ENCODE results near the gene SPDEF.

The SPDEF gene

DNA sequence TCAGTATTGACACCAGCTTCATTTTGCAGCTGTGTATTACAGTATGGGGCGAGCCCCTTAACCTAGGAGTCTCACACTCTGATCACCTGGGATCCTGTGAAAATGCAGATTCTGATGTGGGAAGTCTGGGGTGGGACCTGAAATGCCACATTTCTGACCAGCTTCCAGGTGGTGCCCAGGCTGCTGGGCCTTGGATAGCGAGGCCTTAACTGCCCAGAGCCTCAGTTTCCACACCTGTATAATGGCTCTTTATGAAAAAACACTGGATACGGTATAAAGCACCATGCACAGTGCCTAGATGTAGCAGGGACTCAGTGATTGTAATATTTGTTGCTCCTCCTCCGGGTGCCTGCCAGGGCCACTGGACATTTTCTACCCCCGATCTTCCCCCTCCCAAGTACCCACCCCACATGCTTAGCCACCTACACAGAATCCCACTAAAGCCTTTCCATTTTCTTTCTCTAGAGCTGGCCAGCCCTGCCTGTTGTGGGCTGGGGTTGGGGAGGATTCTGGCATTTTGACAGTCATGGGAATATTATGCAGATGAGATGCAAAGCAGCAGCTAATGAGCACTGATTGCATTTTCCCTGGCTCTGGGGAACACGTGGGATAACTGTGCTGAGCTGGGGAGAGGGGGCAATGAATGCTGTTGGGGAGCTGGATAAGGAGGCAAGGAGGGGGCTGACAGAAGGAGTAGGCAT, 44.8 kb downstream of the SPDEF start:
- Histone ChIP-seq H3K4me3 (ENCODE audit: low read depth, low read length) (no peak overlapping the region), H3K4me1 (ENCODE audit: control insufficient read depth, insufficient read depth, low read length) (no peaks in the 10 kb centered on the region), H3K36me3 (ENCODE audit: control insufficient read depth in 2 of 2, insufficient read depth in 1 of 2, low read length in 2 of 2) (no peaks in the 10 kb centered on the region), H3K9me3 (ENCODE audit: control insufficient read depth, insufficient read depth, low read depth, low read length) (no peaks in the 10 kb centered on the region), H3K27ac (ENCODE audit: extremely low read depth, low read depth, low read length) (no peak overlapping the region)
- CTCF ChIA-PET = interaction anchor here (0.8 kb wide), 1 partner anchor 16 kb away, joined by 5 read pairs; no protein-coding TSS in a partner anchor
- POLR2A ChIA-PET = interaction anchor here (0.6 kb wide), 1 partner anchor 170 kb away, joined by 4 read pairs; no protein-coding TSS in a partner anchor
- no peak for TF ChIP-seq ZNF610 (tag by site-specific recombination; IDR thresholded peaks at IDR 0.05; ENCODE audit: borderline replicate concordance)
- no peak for TF ChIP-seq ZNF394 (tag by site-specific recombination; IDR thresholded peaks at IDR 0.05; ENCODE audit: borderline replicate concordance)
- no peak for TF ChIP-seq PBX3 (CRISPR knock-in tag; IDR thresholded peaks at IDR 0.05)
- TF ChIP-seq ZNF24 (tag by site-specific recombination; IDR thresholded peaks at IDR 0.05) = no peak
- TF ChIP-seq ZBTB49 (tag by site-specific recombination; IDR thresholded peaks at IDR 0.05; ENCODE audit: low read depth) = no peak
- TF ChIP-seq OSR2 (tag by site-specific recombination; IDR thresholded peaks at IDR 0.05) = no peak
- TF ChIP-seq, protein P1, sequence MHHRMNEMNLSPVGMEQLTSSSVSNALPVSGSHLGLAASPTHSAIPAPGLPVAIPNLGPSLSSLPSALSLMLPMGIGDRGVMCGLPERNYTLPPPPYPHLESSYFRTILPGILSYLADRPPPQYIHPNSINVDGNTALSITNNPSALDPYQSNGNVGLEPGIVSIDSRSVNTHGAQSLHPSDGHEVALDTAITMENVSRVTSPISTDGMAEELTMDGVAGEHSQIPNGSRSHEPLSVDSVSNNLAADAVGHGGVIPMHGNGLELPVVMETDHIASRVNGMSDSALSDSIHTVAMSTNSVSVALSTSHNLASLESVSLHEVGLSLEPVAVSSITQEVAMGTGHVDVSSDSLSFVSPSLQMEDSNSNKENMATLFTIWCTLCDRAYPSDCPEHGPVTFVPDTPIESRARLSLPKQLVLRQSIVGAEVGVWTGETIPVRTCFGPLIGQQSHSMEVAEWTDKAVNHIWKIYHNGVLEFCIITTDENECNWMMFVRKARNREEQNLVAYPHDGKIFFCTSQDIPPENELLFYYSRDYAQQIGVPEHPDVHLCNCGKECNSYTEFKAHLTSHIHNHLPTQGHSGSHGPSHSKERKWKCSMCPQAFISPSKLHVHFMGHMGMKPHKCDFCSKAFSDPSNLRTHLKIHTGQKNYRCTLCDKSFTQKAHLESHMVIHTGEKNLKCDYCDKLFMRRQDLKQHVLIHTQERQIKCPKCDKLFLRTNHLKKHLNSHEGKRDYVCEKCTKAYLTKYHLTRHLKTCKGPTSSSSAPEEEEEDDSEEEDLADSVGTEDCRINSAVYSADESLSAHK (tag by site-specific recombination; IDR thresholded peaks at IDR 0.05) = no peak
- no peak for TF ChIP-seq CTCF (tag by site-specific recombination; IDR thresholded peaks at IDR 0.05)
- no peak for TF ChIP-seq PRDM1 (tag by site-specific recombination; IDR thresholded peaks at IDR 0.05)
- no peak for TF ChIP-seq ZNF529 (tag by site-specific recombination; IDR thresholded peaks at IDR 0.05; ENCODE audit: insufficient replicate concordance)
- TF ChIP-seq ZNF658 (tag by site-specific recombination; IDR thresholded peaks at IDR 0.05) = no peak
- no peak for TF ChIP-seq ZNF335 (tag by site-specific recombination; conservative IDR thresholded peaks at IDR 0.05)

DNA sequence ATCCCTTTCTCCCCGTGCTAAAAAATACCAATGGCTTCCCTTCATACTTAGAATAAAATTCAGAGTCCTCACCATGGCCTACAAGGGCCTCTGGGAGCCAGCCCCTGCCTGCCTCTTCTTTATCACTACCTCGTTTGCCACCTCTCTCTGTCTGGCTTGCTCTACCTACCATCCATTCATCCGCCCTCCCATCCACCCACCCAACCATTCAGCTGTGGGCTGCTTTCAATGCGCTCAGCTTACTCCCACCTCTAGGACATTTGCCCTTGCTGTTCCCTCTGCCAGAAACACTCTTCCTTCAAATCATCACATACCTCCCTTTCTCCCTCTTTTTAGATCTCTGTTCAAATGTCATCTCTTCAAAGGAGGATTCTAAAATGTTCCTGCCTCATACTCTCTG, 45.8 kb downstream of the SPDEF start:
- no peak overlapping the region for H3K27ac ChIP-seq (ENCODE audit: extremely low read depth, low read depth, low read length)
- no peak overlapping the region for H3K4me3 ChIP-seq (ENCODE audit: low read depth, low read length)
- no peaks in the 10 kb centered on the region for H3K36me3 ChIP-seq (ENCODE audit: control insufficient read depth in 2 of 2, insufficient read depth in 1 of 2, low read length in 2 of 2)
- POLR2A ChIA-PET = no interaction called here
- CTCF ChIA-PET = interaction anchor here (0.7 to 1.4 kb wide), 2 partner anchors 19 to 315 kb away, joined by 3 read pairs; no protein-coding TSS in a partner anchor
- H3K4me1 ChIP-seq (ENCODE audit: control insufficient read depth, insufficient read depth, low read length) = no peaks in the 10 kb centered on the region
- no peaks in the 10 kb centered on the region for H3K9me3 ChIP-seq (ENCODE audit: control insufficient read depth, insufficient read depth, low read depth, low read length)
- TF ChIP-seq, protein P2, sequence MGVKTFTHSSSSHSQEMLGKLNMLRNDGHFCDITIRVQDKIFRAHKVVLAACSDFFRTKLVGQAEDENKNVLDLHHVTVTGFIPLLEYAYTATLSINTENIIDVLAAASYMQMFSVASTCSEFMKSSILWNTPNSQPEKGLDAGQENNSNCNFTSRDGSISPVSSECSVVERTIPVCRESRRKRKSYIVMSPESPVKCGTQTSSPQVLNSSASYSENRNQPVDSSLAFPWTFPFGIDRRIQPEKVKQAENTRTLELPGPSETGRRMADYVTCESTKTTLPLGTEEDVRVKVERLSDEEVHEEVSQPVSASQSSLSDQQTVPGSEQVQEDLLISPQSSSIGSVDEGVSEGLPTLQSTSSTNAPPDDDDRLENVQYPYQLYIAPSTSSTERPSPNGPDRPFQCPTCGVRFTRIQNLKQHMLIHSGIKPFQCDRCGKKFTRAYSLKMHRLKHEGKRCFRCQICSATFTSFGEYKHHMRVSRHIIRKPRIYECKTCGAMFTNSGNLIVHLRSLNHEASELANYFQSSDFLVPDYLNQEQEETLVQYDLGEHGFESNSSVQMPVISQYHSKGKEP (tag by site-specific recombination; IDR thresholded peaks at IDR 0.05) = no peak
- TF ChIP-seq REPIN1 (tag by site-specific recombination; IDR thresholded peaks at IDR 0.05; ENCODE audit: low read depth) = no peak
- no peak for TF ChIP-seq ZNF560 (tag by site-specific recombination; IDR thresholded peaks at IDR 0.05; ENCODE audit: borderline replicate concordance)
- TF ChIP-seq ZNF394 (tag by site-specific recombination; IDR thresholded peaks at IDR 0.05; ENCODE audit: borderline replicate concordance) = no peak
- no peak for TF ChIP-seq ZNF513 (tag by site-specific recombination; IDR thresholded peaks at IDR 0.05)
- TF ChIP-seq, protein P3, sequence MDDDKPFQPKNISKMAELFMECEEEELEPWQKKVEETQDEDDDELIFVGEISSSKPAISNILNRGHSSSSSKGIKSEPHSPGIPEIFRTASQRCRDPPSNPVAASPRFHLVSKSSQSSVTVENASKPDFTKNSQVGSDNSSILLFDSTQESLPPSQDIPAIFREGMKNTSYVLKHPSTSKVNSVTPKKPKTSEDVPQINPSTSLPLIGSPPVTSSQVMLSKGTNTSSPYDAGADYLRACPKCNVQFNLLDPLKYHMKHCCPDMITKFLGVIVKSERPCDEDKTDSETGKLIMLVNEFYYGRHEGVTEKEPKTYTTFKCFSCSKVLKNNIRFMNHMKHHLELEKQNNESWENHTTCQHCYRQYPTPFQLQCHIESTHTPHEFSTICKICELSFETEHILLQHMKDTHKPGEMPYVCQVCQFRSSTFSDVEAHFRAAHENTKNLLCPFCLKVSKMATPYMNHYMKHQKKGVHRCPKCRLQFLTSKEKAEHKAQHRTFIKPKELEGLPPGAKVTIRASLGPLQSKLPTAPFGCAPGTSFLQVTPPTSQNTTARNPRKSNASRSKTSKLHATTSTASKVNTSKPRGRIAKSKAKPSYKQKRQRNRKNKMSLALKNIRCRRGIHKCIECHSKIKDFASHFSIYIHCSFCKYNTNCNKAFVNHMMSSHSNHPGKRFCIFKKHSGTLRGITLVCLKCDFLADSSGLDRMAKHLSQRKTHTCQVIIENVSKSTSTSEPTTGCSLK (tag by site-specific recombination; IDR thresholded peaks at IDR 0.05) = no peak
- TF ChIP-seq ZNF23 (tag by site-specific recombination; IDR thresholded peaks at IDR 0.05; ENCODE audit: borderline replicate concordance) = no peak
- TF ChIP-seq ZNF157 (tag by site-specific recombination; IDR thresholded peaks at IDR 0.05) = no peak
- TF ChIP-seq ZNF514 (tag by site-specific recombination; IDR thresholded peaks at IDR 0.05) = no peak

Measured in HEK293 (cell line).